Medulla oblongata (tissue), 1 donor: ENCODE measurements around the gene DBX1.
"Not testable (repeated sequence)": the region's sequence is repeated elsewhere in the genome, so short reads cannot be mapped to it uniquely, and the experiment has no call there.

Experiments used
- DNase-seq: peaks from one replicate; pipeline ENCODE4 v3.0.0-alpha.2; 2015; ENCODE audit errors: extremely low spot score

Gene DBX1

GRCh38 chr11:20161923-20162744 is 1.9 kb upstream of the DBX1 start:
- no peak for DNase-seq

- no peak for DNase-seq
Observed at GRCh38 chr11:20161230-20161918, 1.1 kb upstream of the DBX1 start.

- no peak for DNase-seq
Observed at GRCh38 chr11:20159466-20160381, 551 bp downstream of the DBX1 start.

GRCh38 chr11:20158597-20159257 is 1.5 kb downstream of the DBX1 start:
- peak; percentile 41 for DNase-seq

DNA sequence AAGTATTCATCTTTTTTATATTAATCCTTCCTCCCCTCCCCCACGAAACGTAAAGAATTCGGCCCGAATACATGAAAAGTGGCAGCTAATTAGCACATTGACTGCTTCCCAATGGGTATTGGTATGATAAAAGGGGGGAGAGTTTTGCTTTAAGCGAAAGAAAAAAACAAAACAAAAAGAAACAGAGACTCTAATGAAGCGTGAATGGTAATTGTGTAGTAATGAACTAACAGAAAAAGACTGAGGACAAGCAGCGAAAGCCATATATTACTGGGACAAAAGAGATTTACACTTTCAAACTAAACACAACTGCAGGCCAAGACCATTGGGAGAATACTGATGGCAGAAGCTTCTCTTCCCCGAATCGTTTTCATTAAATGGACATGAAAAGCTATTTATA is 2.5 kb downstream of the DBX1 start:
- no peak for DNase-seq

GRCh38 chr11:20156876-20157613 is 3.2 kb downstream of the DBX1 start:
- DNase-seq: no peak

DNA sequence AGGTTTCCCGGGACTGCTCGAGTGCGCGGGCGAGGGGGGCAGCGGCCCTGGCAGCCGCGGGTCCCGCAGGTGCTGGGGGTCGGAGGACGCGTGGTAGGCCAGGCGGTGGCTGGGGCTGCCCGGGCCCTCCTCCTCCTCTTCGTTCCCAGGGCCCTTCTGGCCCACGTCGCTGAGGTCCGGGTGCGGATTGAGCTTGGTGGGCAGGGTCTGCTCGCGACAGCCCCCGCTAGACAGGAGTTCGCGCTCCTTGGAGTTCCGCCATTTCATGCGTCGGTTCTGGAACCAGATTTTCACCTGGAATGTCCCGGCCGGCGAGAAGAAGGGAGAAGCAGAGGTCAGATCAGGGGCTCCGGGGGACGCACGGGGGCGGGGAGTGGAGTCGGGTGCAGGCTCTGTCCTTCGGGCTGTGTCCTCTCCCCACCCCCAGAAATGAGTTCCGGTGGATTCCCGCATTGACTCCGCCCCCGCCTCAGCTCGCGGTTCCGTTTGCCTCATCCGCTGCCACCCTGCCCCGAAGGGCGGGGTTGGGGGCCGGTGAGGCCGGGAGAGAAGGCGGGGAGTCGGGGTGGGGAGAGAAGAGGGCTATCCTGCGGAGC is 3.9 kb downstream of the DBX1 start:
- DNase-seq: no peak

GRCh38 chr11:20155683-20156279 is 4.5 kb downstream of the DBX1 start:
- no peak for DNase-seq

DNA sequence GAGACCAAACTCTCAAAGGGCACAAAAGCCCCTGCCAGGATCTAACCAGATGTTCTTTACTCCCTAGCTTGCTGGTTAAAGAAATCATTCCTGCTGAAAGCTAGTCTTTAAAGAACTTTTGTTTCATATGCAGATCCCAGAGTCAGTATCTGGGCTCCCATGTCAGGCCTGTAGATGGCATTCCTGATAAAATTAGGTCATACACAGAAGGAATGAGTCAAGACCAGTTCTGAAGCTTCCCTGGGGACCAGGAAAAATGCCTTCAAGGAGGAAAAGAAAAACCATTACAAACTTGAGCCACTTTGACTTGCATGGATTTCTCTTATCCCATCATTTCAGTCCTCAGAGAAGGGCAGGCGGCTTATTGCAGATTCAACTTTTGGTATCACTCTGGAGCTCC is 5.9 kb downstream of the DBX1 start:
- DNase-seq: no peak

- no peak for DNase-seq
Observed at GRCh38 chr11:20138707-20139106, 21.6 kb downstream of the DBX1 start.

DNA sequence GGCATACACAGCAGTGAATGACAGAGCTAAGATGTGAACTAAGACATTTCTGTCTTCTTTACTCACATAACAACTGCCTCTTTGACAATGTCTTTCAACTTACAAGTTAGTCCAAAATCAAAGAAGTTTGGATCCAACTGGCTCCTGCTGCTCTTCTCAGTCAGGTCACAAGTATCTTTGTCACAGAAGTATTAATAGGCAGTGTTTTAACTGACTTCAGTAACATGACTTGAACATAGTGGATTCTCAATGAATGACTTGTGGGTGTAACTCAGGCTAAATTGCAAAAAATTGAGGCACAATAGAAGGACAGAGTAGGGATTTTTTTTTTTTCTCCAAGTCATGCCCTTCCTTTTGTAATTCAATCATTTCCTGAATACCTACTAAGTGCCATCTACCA is 22.6 kb downstream of the DBX1 start:
- DNase-seq: no peak

DNA sequence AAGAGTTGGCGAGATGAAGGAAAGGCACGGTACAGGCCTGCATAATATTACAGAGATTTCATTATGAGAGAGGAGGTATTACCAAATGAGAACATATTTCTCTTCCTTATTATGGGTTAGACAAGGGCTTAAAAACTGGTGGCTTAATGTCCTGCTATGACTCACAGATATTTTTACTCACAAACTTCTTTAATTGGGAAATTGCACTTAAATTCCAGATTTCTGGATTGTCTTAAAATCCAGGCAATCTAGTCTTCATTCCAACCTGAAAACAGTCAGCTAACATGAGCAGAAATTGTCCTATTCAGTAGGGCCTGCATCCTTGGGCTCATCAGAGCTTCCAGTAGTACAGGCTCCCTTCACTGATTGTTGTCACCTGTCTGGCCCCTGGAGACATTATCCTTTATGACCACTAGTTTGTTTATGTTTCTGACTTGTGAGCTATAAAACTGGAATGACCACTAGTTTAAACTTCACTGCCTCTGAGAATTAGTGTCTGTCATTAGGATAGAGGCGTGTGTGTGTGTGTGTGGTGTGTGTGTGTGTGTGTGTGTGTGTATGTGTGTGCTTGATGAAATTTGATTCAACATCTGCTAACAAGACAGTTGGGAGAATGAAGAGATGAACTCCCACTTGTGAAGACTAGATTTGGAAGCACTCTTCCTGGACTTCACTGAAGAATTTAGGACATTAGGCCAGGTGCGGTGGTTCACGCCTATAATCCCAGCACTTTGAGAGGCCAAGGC is 25.1 kb downstream of the DBX1 start:
- DNase-seq: no peak

DNA sequence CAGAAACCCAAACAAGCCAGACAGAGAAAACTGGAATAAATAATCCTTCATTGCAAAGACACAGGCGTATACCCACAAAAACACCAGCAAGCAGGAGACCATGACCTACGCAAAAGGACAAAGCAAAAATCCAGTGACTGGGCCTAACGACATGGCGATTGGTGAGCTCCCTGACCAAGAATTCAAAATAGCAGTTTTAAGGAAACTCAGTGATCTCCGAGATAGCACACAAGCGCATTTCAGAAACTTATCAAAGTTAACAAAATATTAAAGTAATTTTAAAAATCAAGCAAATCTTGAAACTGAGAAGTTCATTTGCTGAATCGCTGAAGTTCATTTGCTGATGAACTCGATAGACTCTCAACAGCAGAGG is 27.6 kb downstream of the DBX1 start:
- DNase-seq: no peak

- peak; percentile 76 for DNase-seq
Observed at GRCh38 chr11:20131788-20132666, 28.2 kb downstream of the DBX1 start.

- DNase-seq: no peak
Observed at GRCh38 chr11:20129665-20130064, 30.6 kb downstream of the DBX1 start.

DNA sequence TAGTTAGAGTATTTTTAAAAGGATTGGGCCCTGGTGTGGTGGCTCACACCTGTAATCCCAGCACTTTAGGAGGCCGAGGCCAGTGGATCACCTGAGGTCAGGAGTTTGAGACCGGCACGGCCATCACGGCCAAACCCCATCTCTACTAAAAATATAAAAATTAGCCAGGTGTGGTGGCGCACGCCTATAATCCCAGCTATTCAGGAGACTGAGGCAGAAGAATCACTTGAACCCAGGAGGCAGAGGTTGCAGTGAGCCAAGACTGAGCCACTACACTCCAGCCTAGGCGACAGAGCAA is 31.8 kb downstream of the DBX1 start:
- DNase-seq: not testable (repeated sequence)

DNA sequence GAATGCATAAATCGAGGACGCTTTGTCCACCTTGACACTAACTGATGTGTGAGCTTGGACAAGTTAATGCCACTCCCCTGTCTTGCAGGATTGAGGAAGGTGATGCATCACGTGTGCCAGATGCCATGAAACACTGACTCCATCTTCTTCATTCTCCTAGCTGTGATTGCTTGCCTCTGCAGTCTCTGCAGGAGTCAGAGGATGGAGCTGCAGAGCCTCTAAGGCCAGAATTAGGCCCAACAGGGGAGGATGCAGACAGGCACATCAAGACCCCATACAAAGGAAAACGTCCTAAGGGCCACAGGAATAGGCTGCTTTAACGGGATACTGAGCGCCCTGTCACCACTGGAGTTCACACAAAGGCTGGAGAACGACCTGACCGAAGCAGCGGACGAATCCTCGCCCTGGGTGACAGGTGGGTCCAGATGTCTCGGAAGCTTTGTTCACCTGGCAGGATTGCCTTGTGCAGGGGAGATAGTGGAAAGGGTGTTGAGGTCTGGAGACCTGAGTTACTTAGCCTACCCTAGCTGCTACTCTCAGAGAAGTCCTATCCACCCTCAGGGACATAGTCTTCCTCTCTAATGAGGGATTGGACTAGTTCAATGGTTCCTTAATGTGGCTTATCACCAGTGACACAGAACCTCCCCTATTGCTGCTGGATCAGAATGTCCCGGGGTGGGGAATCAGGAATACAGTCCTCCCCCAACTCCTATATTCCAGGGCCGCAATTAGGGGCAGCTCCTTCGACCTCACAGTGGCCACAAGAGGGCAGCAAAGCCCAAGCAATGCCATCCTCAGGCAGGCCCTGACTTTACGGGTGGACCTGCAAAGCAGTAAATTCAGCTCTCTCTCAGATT is 32.4 kb downstream of the DBX1 start:
- peak; percentile 87 for DNase-seq

DNA sequence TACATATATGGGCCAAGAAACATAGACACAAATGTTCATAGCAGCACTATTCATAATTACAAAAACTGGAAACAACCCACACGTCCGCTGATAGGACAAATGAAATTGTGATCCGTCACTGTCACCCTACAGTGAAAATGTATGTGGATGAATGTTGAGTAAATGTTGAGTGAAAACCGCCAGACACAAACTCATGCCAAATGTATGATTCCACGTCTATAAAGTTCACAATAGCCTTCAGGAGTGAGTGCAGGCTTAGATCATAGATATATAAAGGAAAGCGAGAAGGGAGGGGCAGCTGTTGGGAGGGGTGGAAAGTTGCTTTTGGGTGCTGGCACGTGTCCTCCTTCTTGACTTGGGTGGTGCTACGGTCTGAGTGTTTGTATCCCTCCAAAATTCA is 33.6 kb downstream of the DBX1 start:
- no peak for DNase-seq
